Measurements from ENCODE around the gene ACTL9.

ACTL9 gene

GRCh38 chr19:8684001-8684902 is 14.3 kb downstream of the ACTL9 start:
- no peak for DNase-seq

- no peak for DNase-seq
These were observed 15.7 kb downstream of the ACTL9 start for GRCh38 chr19:8682931-8683330.

- DNase-seq: no peak
These were observed 16.1 kb downstream of the ACTL9 start for GRCh38 chr19:8682472-8682871.

GRCh38 chr19:8681345-8682029 is 17.1 kb downstream of the ACTL9 start:
- DNase-seq: no peak

GRCh38 chr19:8680676-8681344 is 17.8 kb downstream of the ACTL9 start:
- DNase-seq: no peak

GRCh38 chr19:8678244-8678807 is 20.3 kb downstream of the ACTL9 start:
- DNase-seq: no peak

- no peak for DNase-seq
These were observed 23.5 kb downstream of the ACTL9 start for GRCh38 chr19:8675066-8675465.

- DNase-seq: no peak
These were observed 25.2 kb downstream of the ACTL9 start for GRCh38 chr19:8673276-8673891.

- no peak for DNase-seq
These were observed 31.7 kb downstream of the ACTL9 start for GRCh38 chr19:8666814-8667405.

- DNase-seq: no peak
These were observed 33.0 kb downstream of the ACTL9 start for GRCh38 chr19:8665468-8666213.

- DNase-seq: no peak
These were observed 33.9 kb downstream of the ACTL9 start for GRCh38 chr19:8664671-8665057.

- no peak for DNase-seq
These were observed 34.5 kb downstream of the ACTL9 start for GRCh38 chr19:8663920-8664670.

GRCh38 chr19:8662263-8662662 is 36.3 kb downstream of the ACTL9 start:
- no peak for DNase-seq

GRCh38 chr19:8659905-8660304 is 38.7 kb downstream of the ACTL9 start:
- DNase-seq: no peak

- no peak for DNase-seq
These were observed 40.7 kb downstream of the ACTL9 start for GRCh38 chr19:8657869-8658268.

- peak in 1 of 2 experiments; percentile 1 for DNase-seq
These were observed 43.3 kb downstream of the ACTL9 start for GRCh38 chr19:8655340-8655709.

- DNase-seq: peak; percentile 1 to 27
These were observed 43.8 kb downstream of the ACTL9 start for GRCh38 chr19:8654591-8655339.

GRCh38 chr19:8648240-8648639 is 50.4 kb downstream of the ACTL9 start:
- no peak for DNase-seq

Data from NCI-H526 (cell line).